Measurements from ENCODE around the gene ARPC1B. TPM values are rescaled to one million over a fixed set of nuclear protein-coding genes. Genes with fewer than 3 reads are reported as not detected.
A peak's percentile ranks its signal among the peaks of the same experiment; 100 is the strongest.
"Not testable (repeated sequence)": the region's sequence is repeated elsewhere in the genome, so short reads cannot be mapped to it uniquely, and the experiment has no call there.

Gene ARPC1B
- polyA plus RNA-seq, 6 donors from 2014 or later: 434 to 595 (median 483) TPM

DNA sequence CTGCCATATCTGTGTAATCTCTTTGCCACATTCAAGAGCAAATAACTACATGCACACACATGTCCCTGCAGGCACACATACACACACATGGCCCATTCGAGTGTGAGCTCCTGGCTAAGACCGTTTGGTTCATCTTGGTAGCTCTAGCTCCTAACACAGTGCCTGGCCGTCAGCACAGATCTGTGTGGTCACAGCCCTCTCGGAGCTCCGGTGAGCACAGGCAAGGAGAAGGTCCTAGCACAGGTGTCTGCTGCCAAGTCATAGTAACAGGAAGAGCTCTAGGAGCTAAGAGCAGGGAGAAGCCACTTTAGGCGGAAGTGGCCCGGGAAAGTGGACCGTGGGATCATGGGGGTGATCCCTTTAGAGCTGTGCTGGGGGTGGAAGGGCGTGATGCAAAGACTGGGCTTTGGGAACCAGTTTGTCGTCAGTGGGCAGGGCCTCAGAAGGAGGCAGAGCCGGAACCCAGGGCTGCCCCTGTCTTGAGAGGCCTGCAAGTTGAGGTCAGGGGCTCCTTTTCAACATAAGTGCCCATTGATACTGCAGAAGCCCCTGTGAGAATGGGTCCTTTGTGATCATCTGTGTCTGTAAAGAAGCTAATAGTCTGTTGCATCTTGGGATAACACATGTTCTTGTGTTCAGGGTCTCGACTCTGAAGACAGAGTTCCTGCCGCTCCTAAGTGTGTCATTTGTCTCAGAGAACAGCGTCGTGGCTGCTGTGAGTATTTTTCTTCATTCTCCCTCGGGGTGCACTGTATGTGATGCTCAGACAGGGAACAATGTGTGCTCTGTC, 16.6 kb upstream of the ARPC1B start:
- no peaks in the 10 kb centered on the region for H3K27me3 Mint-ChIP-seq
- peaks cover 8 to 18% of the 10 kb centered on the region in 2 donors for H3K36me3 Mint-ChIP-seq
- H3K4me1 Mint-ChIP-seq: peaks cover 0 to 3% (median 0%) of the 10 kb centered on the region in 3 donors
- ATAC-seq (ENCODE audit: low read depth in 2 of 2) (no peak), DNase-seq (no peak)
- peak overlapping the region in 1 of 8 donors; percentile 53 for H3K4me3 Mint-ChIP-seq
- no peaks in the 10 kb centered on the region for H3K9me3 Mint-ChIP-seq
- peak overlapping the region in 1 of 6 donors; percentile 71 for H3K27ac Mint-ChIP-seq

- H3K4me1 Mint-ChIP-seq; ATAC-seq (ENCODE audit: low read depth in 2 of 2); H3K27me3 Mint-ChIP-seq; H3K4me3 Mint-ChIP-seq; H3K9me3 Mint-ChIP-seq; DNase-seq: not testable (repeated sequence)
- peaks cover 8 to 18% of the 10 kb centered on the region in 2 donors for H3K36me3 Mint-ChIP-seq
- H3K27ac Mint-ChIP-seq: peak overlapping the region in 1 of 6 donors; percentile 19
Measured at GRCh38 chr7:99358521-99358920, 16.0 kb upstream of the ARPC1B start.

GRCh38 chr7:99359465-99360154, 14.9 kb upstream of the ARPC1B start:
- DNase-seq: no peak
- peaks cover 0 to 4% (median 0%) of the 10 kb centered on the region in 3 donors for H3K4me1 Mint-ChIP-seq
- no peaks in the 10 kb centered on the region for H3K9me3 Mint-ChIP-seq
- no peak overlapping the region for H3K4me3 Mint-ChIP-seq
- H3K27me3 Mint-ChIP-seq: no peaks in the 10 kb centered on the region
- peaks cover 8 to 18% of the 10 kb centered on the region in 2 donors for H3K36me3 Mint-ChIP-seq
- no peak for ATAC-seq (ENCODE audit: low read depth in 2 of 2)
- H3K27ac Mint-ChIP-seq: peak overlapping the region in 1 of 6 donors; percentile 70

DNA sequence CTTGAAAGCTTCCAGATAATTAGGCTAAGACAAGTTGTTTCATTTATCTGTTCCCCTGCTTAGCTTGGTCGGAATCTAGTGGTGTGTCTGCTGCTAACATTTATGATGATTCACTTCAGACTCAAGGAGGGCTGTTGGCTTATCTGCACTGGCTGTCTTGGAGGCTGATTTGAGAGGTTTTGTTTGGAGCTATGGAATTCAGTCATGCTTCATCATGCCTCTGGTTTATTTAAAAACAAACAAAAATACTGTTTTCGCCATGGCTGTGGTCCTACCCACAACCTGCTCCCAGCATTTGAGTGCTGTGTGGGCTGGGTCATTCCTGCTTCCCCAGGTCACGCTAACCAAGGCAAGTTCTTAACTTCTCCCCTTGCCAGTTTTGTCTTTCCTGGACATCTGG, 11.7 kb upstream of the ARPC1B start:
- Mint-ChIP-seq H3K4me3 (no peak overlapping the region), H3K36me3 (peaks cover 5 to 7% of the 10 kb centered on the region in 2 donors), H3K9me3 (no peaks in the 10 kb centered on the region), H3K4me1 (peaks cover 0 to 13% (median 6%) of the 10 kb centered on the region in 3 donors), H3K27me3 (no peaks in the 10 kb centered on the region), H3K27ac (no peak overlapping the region)
- no peak for DNase-seq
- no peak for ATAC-seq (ENCODE audit: low read depth in 2 of 2)

DNA sequence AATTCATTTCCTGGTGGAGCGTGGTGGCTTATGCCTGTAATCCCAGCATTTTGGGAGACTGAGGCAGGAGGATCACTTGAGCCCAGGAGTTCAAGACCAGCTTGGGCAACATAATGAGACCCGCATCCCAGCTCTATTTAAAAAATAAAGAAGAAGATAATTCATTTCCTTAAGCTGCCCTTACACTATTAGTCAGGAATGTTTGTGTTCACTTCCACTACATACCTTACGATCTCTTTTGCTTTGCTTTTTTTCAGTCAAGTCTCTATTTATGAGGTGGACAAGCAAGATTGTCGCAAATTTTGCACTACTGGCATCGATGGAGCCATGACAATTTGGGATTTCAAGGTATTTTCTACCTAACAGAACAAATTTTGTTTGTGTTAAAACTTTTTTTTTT, 11.2 kb upstream of the ARPC1B start:
- ATAC-seq (ENCODE audit: low read depth in 2 of 2) (no peak), DNase-seq (no peak)
- Mint-ChIP-seq H3K4me1 (peaks cover 0 to 13% (median 6%) of the 10 kb centered on the region in 3 donors), H3K27me3 (no peaks in the 10 kb centered on the region), H3K4me3 (no peak overlapping the region), H3K9me3 (no peaks in the 10 kb centered on the region), H3K27ac (no peak overlapping the region), H3K36me3 (peaks cover under 1 to 2% of the 10 kb centered on the region in 2 donors)

DNA sequence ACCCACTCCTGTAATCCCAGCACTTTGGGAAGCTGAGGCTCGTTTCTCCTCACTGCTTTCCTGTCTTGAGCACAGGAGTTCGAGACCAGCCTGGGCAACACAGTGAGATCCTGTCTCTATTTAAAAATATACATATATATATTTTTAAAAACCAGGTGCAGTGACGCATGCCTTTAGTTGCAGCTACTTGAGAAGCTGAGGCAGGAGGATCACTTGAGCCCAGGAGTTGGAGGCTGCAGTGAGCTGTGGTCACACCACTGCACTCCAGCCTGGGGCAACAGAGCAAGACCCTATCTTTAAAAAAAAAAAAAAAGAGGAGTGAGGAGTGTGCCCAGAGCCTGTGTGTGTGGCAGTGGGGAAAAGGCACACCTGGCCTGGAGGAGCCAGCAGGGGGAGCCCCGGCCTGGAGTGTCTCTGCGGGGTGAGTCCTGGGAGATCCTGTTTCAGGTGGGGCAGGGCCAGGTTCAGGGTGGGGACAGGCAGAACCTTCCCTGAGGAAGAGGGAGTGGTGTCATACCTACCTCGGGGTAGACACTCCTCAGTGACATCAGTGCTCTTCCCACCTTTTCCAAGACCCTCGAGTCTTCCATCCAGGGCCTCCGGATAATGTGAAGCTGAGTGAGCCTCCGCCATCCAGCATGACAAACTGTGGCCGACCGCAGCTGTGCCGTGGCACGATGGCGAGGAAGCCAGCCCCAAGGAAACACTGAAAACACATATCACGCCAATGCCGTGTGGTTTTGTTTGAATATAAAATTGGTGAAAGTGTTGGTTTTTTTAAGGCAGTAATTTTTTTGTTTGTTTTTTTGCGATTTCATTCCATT, 9.0 kb upstream of the ARPC1B start:
- peaks cover 0 to 13% (median 6%) of the 10 kb centered on the region in 3 donors for H3K4me1 Mint-ChIP-seq
- H3K4me3 Mint-ChIP-seq: peak overlapping the region in 2 of 8 donors; percentile 22 to 43
- peak; percentile 91 to 95 for ATAC-seq (ENCODE audit: low read depth in 2 of 2)
- no peaks in the 10 kb centered on the region for H3K27me3 Mint-ChIP-seq
- no peaks in the 10 kb centered on the region for H3K36me3 Mint-ChIP-seq
- H3K27ac Mint-ChIP-seq: peak overlapping the region in 3 of 6 donors; percentile 15 to 78 (median 61)
- H3K9me3 Mint-ChIP-seq: no peaks in the 10 kb centered on the region
- DNase-seq: peak; percentile 68

GRCh38 chr7:99366646-99367045, 7.9 kb upstream of the ARPC1B start:
- no peak overlapping the region for H3K4me3 Mint-ChIP-seq
- H3K9me3 Mint-ChIP-seq: no peaks in the 10 kb centered on the region
- DNase-seq (no peak), ATAC-seq (ENCODE audit: low read depth in 2 of 2) (no peak)
- H3K4me1 Mint-ChIP-seq: peaks cover 0 to 13% (median 6%) of the 10 kb centered on the region in 3 donors
- H3K27ac Mint-ChIP-seq: peak overlapping the region in 1 of 6 donors; percentile 26
- H3K36me3 Mint-ChIP-seq: no peaks in the 10 kb centered on the region
- H3K27me3 Mint-ChIP-seq: no peaks in the 10 kb centered on the region

- no peaks in the 10 kb centered on the region for H3K36me3 Mint-ChIP-seq
- H3K4me3 Mint-ChIP-seq: peak overlapping the region in 1 of 8 donors; percentile 18
- DNase-seq (no peak), ATAC-seq (ENCODE audit: low read depth in 2 of 2) (no peak)
- H3K4me1 Mint-ChIP-seq: peaks cover 4 to 17% (median 10%) of the 10 kb centered on the region in 3 donors
- H3K9me3 Mint-ChIP-seq: no peaks in the 10 kb centered on the region
- H3K27me3 Mint-ChIP-seq: no peaks in the 10 kb centered on the region
- H3K27ac Mint-ChIP-seq: peak overlapping the region in 4 of 6 donors; percentile 38 to 76 (median 50)
Measured at GRCh38 chr7:99368750-99369389, 5.7 kb upstream of the ARPC1B start.

DNA sequence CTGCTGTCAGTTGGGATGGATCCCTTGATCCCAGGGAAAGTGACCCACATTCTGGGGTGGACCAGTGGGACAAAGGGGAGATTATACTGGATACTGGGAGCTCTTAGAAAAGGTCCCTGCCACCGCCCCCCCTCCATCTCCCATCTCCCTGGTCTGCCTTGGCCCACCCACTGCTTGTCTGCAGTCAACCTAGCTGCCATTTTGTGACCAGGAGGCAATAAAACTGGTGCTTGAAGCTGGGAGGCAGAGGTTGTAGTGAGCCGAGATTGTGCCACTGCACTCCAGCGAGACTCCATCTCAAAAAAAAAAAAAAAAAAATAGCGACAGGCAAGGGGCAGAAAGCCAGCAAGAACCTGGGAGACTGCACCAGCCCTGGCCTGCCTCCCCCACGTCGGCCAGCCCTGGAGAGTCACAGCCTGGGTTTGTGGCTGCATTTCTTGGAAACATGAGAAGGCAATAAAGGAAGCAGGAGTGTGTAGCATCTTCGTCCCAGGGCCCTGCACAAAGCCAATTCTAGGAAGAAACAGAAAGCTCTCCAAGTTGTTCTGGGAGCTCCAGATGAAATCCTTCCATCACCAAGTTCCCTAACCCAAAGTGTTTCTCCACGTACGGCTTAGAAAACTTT, 4.7 kb upstream of the ARPC1B start:
- ATAC-seq (ENCODE audit: low read depth in 2 of 2) (no peak), DNase-seq (no peak)
- Mint-ChIP-seq H3K4me1 (peaks cover 4 to 15% (median 10%) of the 10 kb centered on the region in 3 donors), H3K27ac (no peak overlapping the region), H3K9me3 (no peaks in the 10 kb centered on the region), H3K4me3 (peak overlapping the region in 1 of 8 donors; percentile 18), H3K36me3 (no peaks in the 10 kb centered on the region), H3K27me3 (no peaks in the 10 kb centered on the region)

DNA sequence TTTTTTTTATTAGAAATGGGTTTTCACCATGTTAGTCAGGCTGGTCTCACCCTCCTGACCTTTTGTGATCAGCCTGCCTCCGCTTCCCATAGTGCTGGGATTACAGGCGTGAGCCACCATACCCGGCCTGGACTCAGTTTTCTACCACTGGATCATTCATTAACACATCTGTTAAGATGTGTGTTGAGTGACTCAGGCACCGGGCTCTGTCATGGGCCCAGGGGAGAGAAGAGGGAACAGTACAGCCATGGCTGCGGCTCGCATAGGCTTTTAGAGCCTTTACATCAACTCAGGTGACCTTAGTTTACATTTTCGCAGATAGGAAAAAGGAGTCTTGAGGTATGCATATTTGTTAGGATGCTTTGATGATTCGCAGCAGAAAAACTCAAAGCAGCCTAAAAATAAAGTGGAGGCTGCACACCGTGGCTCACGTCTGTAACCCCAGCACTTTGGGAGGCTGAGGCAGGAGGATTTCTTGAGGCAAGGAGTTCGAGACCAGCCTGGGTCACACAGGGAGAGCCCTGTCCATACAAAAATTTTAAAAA, 3.1 kb upstream of the ARPC1B start:
- ATAC-seq (ENCODE audit: low read depth in 2 of 2): no peak
- H3K4me1 Mint-ChIP-seq: peaks cover 4 to 16% (median 4%) of the 10 kb centered on the region in 3 donors

DNA sequence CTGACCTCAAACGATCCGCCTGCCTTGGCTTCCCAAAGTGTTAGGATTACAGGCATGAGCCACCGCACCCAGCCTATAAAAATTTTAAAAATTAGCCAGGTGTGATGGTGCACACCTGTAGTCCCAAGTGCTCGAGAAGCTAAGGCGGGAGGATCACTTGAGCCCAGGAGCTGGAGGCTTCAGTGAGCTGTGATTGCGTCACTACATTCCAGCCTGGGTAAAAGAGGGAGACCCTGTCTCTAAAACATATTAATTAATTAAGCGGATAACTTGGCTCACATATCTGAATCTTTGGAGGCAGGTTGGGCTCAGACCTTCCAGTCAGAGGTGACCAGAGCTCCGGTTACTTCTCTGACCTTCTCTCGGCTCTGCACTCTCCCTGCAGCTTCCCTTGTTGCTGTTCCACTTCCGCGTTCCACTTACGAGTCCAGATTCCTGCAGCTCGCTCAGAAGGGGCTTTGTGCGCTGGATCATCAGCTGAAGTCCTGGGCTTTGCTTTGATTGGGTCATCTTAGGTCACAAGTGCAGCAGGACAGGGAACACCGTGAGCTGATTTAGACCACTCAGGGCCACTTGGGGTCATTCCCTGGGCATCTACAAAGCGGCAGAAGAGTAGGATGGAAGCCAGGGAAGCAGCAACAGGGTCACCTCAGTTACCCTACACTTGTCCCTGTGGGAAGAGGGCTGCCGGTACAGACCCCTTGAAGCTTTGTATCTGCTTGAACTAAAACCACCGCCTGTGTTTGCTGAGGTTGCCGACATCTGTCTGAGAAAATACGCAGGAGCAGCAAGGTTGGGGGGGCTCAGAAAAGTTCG, 2.0 kb upstream of the ARPC1B start:
- Mint-ChIP-seq H3K27ac (peak overlapping the region in 2 of 6 donors; percentile 51 to 87), H3K27me3 (no peaks in the 10 kb centered on the region), H3K36me3 (no peaks in the 10 kb centered on the region), H3K4me1 (peaks cover 5 to 26% (median 14%) of the 10 kb centered on the region in 3 donors), H3K4me3 (peak overlapping the region in 7 of 8 donors; percentile 76 to 88 (median 82)), H3K9me3 (no peaks in the 10 kb centered on the region)
- ATAC-seq (ENCODE audit: low read depth in 2 of 2): no peak
- DNase-seq: no peak

More for the DNA sequence above, 3.1 kb upstream of the ARPC1B start:
- H3K36me3 Mint-ChIP-seq: no peaks in the 10 kb centered on the region
- H3K27me3 Mint-ChIP-seq: no peaks in the 10 kb centered on the region
- no peak overlapping the region for H3K27ac Mint-ChIP-seq
- no peaks in the 10 kb centered on the region for H3K9me3 Mint-ChIP-seq
- peak overlapping the region in 3 of 8 donors; percentile 56 to 82 (median 72) for H3K4me3 Mint-ChIP-seq
- DNase-seq: no peak
